HG03025 (cell line): Measurements from ENCODE around the gene LZTFL1.
"Not testable (repeated sequence)": the region's sequence is repeated elsewhere in the genome, so short reads cannot be mapped to it uniquely, and the experiment has no call there.

Experiments
- ATAC-seq: cut with Tn5 transposase; IDR thresholded peaks from one replicate; pipeline ENCODE4 v1.9.1; 2021; ENCODE audit warnings: mild to moderate bottlenecking, moderate library complexity; ENCODE audit not compliant: unreplicated experiment, low FRiP score

Gene LZTFL1

DNA sequence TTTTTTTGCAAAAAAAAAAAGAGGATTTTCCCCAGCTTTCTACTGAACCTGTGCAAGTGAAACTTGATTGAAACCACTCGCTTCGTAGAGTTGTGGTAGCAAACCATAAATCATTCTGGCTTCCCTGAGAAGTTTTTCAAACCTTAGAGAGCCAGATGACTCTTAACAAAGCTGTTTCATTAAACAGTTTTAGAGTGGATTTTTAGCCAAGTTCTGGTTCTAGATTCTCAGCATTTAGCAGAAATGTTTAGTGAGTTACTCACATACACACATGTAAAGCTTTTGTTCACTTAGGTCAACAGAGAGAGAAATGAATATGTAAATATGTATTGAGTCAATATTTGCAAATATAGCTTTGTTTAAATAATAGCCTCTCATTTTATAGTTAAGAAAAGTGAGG, 26.3 kb upstream of the LZTFL1 start:
- no peak for ATAC-seq

DNA sequence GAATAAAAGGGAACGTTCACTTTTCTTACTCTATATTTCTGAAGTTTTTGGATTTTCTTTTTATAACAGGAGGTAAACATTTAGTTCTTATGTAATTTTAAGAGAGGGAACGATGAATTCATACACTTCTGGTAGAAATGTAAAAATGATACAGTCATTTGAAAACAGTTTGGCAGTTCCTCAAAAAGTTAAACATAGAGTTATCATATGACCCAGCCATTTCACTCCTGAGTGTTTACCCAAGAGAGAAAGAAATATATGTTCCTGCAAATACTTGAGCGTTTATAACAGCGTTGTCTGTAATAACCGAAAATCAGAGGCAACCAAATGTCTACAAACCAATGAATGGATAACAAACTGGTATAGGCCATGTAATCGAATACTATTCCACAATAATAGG, 23.6 kb upstream of the LZTFL1 start:
- no peak for ATAC-seq

DNA sequence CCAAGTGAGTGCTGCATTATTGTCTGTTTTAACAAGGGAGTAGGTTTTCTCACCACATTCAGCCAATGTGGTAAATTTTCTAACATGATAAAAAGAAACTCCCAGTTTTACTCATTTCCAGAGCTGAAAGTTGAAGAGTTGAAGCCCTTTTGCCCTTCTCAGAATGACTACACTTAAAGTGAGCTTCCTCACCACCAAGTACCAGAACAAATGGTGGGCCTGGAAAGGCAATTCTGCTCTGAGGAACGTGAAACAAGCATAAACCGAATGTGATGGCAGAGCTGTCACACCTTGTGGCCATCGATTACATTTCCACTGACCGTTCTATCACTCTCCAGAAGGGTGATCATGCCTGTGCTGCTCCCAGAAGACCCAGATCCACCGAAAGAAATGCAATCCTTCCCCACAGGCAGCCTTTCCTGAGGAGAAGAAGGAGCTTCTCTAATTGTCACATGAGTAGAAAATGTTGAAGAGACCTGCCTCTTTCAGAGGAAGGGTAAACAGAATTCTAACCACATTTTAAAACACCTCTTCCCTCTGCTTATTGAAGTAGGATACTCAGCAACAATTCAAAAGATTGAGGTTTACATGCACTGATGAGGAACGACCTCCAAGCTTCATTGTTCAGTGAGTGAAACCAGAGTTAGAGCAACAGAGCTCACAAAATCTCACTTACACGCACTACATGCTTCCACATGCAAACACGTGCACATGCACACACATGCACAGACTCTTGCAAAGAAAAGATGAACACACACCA, 23.0 kb upstream of the LZTFL1 start:
- ATAC-seq, result peak; percentile 49

DNA sequence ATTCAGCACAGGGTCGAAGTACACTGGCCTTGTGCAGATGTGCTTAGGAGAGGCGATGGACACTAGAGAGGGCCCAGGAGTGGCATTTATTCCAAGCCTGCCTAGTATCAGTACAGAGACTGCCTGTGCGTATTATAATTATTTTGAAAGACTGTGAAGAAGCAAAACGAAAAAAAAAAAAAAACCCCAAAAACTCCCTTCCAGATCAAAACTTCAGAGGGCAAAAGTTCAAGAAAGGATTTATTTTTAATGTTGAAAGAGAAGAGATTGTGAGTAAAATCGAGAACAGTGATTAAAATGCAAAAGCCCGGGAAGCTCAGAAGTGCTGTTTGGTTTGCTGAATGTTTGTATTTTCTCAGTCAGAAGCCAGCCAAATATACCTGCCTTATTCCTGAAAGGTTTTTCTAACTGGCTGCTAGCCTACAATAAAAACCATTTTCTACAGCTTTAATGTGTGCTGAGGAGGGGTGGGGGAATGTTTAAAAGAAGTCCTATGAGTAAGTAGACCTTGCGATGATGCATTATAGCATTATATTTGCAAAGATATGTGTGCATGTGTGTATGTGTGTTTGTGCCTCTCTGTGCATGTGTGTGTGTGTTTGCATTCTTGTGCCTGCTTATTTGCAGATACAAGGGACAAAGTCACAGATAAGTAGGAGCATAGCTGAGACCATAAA, 19.3 kb upstream of the LZTFL1 start:
- no peak for ATAC-seq

- ATAC-seq, result no peak
Measured at GRCh38 chr3:45860481-45860880, 18.6 kb upstream of the LZTFL1 start.

GRCh38 chr3:45858809-45859543, 17.1 kb upstream of the LZTFL1 start:
- ATAC-seq, result no peak

DNA sequence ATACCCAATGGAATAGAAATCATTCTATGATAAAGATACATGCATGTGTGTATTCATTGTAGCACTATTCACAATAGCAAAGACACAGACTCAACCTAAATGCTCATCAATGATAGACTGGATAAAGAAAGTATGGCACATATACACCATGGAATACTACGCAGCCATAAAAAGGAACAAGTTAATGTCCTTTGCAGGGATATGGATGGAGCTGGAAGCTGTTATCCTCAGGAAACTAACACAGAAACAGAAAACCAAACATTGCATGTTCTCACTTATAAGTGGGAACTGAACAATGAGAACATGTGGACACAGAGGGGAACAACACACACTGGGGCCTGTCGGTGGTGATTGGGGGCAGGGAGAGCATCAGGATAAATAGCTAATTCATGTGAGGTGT, 15.1 kb upstream of the LZTFL1 start:
- not testable (repeated sequence) for ATAC-seq

DNA sequence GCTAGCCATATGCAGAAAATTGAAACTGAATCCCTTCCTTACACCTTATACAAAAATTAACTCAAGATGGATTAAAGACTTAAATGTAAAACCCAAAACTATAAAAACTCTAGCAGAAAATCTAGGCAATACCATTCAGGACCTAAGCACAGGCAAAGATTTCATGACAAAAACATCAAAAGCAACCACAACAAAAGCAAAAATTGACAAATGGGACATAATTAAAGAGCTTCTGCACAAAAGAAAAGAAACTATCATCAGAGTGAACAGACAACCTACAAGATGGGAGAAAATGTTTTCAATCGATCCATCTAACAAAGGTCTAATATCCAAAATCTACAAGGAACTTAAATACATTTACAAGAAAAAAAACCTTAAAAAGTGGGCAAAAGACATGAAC, 14.4 kb upstream of the LZTFL1 start:
- not testable (repeated sequence) for ATAC-seq

DNA sequence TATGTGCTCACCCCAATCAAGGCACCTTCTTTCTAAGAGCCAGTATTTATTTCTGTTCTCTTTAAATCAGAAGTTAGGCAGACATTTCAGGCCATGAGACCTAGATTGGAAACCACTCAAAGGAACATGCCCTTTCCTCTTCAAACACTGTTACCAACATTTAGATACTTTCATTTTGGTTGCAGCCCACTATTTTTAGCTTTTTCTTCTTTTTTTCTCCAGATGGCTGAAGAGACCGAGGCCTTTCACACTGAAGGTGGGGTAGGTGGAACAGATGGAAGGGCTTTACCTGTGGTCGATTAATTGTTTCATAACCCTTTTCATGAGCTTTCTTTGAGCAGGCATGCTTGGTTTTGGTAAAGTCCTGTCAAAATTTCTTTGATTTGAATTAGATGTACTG, 10.9 kb upstream of the LZTFL1 start:
- ATAC-seq, result no peak

DNA sequence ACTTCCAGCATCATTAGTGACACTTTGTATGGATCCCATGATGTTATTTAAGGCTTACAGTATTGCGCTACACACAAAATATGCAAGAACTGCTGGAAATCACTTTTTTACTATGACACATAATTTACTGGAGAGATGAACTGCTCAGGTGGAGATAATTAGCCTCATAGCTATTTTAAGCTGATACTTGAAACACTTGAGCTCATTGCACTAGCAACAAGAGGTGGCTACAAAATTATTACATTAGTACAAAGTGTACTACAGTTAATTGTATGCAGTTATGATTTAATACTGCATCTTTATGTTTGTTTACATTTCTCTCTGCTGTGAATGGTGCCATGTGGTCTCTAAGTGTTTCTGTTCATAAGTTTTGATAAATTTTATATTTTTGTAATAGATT, 6.5 kb upstream of the LZTFL1 start:
- ATAC-seq, result no peak

DNA sequence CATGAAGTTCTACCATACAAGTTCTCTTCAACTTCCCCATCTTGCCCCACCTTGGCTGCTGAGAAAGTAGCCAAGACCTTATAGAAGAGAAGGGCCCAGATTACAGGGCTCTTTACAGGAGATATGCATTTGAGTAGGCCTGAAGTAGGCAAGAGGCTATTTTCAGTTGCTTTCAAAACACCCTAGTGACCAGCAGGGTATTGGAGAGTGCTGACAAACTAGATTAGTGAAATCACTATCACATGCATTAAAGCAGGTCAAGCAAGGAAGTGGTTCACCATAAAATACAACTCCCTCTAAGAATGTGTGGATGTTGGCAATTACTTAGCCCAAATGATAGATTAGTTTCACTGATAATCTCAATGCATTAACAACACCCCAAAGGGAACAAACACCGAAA, 2.7 kb upstream of the LZTFL1 start:
- no peak for ATAC-seq

DNA sequence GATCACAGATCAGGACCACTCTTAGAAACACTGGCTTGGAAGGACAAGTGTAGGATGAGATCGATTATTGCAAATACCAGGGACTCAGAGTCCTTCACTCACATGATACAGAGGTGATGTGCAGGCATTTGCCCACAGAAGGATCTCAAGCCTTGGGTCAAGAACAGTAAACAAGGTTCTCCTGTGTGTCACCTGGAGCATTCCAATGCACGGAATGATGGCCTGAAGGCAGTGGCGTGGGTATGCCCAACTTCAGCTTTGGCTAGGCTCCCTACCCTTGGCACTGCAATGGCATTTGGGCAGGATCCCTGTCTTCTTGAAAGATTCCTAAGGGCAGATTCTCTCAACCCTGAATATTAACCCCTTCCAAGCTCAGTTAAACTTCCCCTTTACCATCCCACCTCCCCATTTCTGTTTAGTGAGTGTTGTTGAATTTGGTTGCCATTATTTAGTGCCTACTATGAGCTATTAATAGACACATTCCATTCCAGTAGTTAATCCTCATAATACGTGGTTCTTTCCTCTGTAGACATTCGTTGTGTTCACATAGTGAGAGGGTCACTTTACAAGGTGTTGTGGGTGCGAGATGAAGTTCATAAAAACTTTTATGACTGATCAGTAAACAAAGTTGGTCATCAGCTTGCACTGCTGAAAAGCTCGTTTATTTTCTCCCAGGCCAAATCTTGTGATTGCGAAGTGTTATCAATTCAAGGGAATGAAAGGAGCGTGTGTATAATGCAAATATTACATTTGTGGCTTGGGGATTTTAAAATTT, 1.1 kb upstream of the LZTFL1 start:
- ATAC-seq, result no peak

- ATAC-seq, result peak; percentile 9
Measured at GRCh38 chr3:45841420-45841756, 531 bp downstream of the LZTFL1 start.

- ATAC-seq, result no peak
Measured at GRCh38 chr3:45838466-45838865, 3.5 kb downstream of the LZTFL1 start.

- ATAC-seq, result no peak
Measured at GRCh38 chr3:45832699-45833098, 9.2 kb downstream of the LZTFL1 start.

- no peak for ATAC-seq
Measured at GRCh38 chr3:45830121-45830520, 11.8 kb downstream of the LZTFL1 start.

DNA sequence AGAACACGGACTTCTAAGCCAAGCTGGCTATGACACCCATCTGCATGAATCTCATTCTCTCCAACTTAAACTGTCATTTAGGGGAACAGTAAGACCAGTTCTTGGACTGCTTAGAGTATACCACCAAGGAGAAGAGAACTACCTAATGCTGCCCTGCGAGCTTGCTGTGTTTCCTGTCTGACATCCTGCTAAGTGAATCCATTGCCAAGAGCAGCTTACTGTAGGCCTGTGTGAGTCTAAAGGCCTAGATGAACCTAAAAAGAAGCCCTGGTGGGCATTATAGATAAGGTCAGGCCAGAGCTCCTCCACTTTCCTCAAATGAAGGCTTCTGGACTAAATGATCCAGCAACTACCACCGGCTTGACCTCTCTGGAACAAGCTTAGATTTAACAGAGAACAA, 15.0 kb downstream of the LZTFL1 start:
- ATAC-seq, result no peak

- ATAC-seq, result no peak
Measured at GRCh38 chr3:45826321-45826720, 15.6 kb downstream of the LZTFL1 start.

DNA sequence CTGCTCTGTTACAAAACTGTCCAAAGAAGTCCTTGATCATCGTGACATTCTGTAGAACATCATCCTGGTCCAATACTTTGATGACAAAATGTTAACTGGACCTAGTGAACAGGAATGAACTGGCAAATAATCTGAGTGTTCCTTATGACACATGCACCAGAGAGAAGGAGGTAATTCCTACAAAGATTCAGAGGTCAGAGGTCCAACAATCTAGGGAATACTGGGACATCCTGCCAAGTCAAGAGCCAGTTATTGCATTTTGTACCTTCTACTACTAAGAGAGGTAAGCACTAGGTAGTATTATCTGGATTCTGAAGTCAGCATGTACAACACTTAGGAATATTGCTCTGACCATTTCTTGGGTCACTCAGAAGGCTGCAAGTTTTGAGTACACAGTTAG, 20.8 kb downstream of the LZTFL1 start:
- no peak for ATAC-seq

DNA sequence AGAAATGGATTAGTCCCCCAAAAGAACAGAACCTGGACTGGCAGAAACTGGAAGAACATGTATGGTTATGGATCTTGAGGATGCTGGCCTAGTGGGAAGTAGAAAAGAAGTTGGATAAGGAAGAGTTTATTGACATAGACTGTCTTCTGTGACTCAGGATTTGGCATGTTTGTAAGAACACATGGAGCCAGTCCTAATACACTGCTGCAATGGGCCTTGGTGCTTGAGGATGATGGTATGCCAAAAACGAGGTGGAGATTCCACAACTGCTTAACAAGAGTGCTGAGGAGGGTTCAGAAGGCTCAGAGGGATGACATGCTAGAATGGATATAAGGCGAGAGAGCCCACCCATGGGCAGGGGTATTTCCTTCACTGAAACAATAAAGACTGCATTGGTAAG, 22.4 kb downstream of the LZTFL1 start:
- no peak for ATAC-seq
